Colonic mucosa (tissue), 4 donors: ENCODE measurements around the gene PURB. TPM values are rescaled to one million over a fixed set of nuclear protein-coding genes. Genes with fewer than 3 reads are reported as not detected.
A peak's percentile ranks its signal among the peaks of the same experiment; 100 is the strongest.
"Not testable (repeated sequence)": the region's sequence is repeated elsewhere in the genome, so short reads cannot be mapped to it uniquely, and the experiment has no call there.

Experiments
- DNase-seq: peaks from one replicate; pipeline ENCODE4 v3.0.0-alpha.2; 2020
- H3K27ac ChIP-seq: fragments of 200-600 bp; one replicate; pipeline ENCODE4 v1.8.0; 2021
- H3K27me3 ChIP-seq: fragments of 200-600 bp; one replicate; pipeline ENCODE4 v1.8.0; 2021
- H3K36me3 ChIP-seq: fragments of 200-600 bp; one replicate; pipeline ENCODE4 v1.8.0; 2021
- H3K4me1 ChIP-seq: fragments of 200-600 bp; one replicate; pipeline ENCODE4 v1.8.0; 2021; ENCODE audit warnings: mild to moderate bottlenecking
- H3K4me3 ChIP-seq: fragments of 200-600 bp; one replicate; pipeline ENCODE4 v1.8.0; 2021
- H3K9ac ChIP-seq, 2 donors: one replicate each; pipeline ENCODE4 v1.7.0; 2013; ENCODE audit warnings: control low read depth in 2 of 2, low read depth in 2 of 2, low read length in 2 of 2
- H3K9me3 ChIP-seq: fragments of 200-600 bp; one replicate; pipeline ENCODE4 v1.8.0; 2021
- intact Hi-C: fragments of 100-400 bp; cut with DNase I; formaldehyde crosslinking; loops from one replicate; pipeline ENCODE4 v1.14.1; 2022
- total RNA-seq, 2 donors: library from RNA; stranded (reverse); fragmentation: NEBNext Ultra II Directional in 1 of 2; extraction: Animal tissue kit (Norgen Biotek cat#: 25700) in 1 of 2; gene quantifications; one replicate each; pipeline ENCODE4 v1.2.1, GENCODE V29; 2021
- TF ChIP-seq, protein P1 (sequence below): fragments of 200-600 bp; IDR thresholded peaks from one replicate; pipeline ENCODE4 v1.8.0; 2022; ENCODE audit warnings: antibody characterized with exemption, mild to moderate bottlenecking
- donor health status: healthy.
- donor health status: DM: no; HTN: no; CAD: no.
- donor health status: DM: no; HTN: no; CAD: no.

The PURB gene
- 10 to 100 TPM; 18.8 to 19.8 TPM for total RNA-seq

DNA sequence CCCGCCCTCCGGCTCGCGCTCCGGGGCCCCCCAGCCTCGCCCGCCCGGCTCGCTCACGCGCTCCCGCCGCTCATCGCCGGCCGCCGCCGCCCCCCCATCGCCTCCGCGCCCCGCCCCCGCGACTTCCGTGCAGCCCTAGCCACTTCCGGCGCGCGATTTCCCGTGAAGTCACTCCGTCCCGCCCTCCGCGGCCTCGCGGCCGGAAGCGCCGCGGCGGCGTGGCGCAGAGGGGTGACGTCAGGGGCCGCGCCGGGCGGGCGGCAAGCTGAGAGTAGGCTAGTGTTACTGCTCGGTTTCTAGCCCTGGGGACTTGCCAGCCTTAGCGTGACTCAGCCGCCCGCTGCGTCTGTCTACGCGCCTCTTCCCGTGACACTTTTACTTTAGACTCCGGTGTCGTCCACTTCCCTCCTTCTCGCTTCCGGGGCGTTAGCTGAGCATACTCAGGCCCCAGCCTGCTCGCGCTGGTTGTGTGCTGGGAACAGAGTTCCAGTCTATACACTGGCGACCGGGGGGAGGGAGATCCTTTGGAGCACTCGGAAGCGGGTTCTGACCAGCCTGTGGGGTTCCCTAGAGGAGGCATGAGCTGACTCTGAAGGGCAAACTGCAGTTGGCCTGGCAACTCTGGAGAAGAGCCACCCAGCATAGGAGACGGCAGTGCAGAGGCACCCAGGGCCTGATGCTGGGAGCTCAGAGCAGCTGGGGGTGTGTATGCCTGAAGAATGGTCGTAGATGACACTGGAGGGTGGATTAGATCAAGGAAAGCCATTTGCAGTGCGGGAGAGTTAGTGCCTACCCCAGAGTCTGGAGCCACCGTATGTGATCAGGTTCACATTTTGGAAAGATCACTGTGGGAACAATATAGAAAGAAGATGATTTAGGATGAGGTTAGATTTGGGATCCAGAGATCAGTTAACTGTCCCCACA is at the start of gene PURB:
Gene PURB, minus strand, starts transcription at position 137 of the 924 bp plus-strand sequence. CDS start 182 bp downstream, outside the sequence.
- Histone ChIP-seq H3K9ac (peak within 1 kb of the TSS; percentile 96 to 100), H3K9me3 (no peaks in the 10 kb centered on the region), H3K4me3 (peak within 1 kb of the TSS; percentile 64), H3K27me3 (no peaks in the 10 kb centered on the region), H3K36me3 (no peaks in the 10 kb centered on the region), H3K27ac (peak within 1 kb of the TSS; percentile 100), H3K4me1 (peaks cover 20% of the 10 kb centered on the region)
- intact Hi-C loops = no loop called here
- TF ChIP-seq, protein P1, sequence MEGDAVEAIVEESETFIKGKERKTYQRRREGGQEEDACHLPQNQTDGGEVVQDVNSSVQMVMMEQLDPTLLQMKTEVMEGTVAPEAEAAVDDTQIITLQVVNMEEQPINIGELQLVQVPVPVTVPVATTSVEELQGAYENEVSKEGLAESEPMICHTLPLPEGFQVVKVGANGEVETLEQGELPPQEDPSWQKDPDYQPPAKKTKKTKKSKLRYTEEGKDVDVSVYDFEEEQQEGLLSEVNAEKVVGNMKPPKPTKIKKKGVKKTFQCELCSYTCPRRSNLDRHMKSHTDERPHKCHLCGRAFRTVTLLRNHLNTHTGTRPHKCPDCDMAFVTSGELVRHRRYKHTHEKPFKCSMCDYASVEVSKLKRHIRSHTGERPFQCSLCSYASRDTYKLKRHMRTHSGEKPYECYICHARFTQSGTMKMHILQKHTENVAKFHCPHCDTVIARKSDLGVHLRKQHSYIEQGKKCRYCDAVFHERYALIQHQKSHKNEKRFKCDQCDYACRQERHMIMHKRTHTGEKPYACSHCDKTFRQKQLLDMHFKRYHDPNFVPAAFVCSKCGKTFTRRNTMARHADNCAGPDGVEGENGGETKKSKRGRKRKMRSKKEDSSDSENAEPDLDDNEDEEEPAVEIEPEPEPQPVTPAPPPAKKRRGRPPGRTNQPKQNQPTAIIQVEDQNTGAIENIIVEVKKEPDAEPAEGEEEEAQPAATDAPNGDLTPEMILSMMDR = no peak
- peak; percentile 94 for DNase-seq

DNA sequence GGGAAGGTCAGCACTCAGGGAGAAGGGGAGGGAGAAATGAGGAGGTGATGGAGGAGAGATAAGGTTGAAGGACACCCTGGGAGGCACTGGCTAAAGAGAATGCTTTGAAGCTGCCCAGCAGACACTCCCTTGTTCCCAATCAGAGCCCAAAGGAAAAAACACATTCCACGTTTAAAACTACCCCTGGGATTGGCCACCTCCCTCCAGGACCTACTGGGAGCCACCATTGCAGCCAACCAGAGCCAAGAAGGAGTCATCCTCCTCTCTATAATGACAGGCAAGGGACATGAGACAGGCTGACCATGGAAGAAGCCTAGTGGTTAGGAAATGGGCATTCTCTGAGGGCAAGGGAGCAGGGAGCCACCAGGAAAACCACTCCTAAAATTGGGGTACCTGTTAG is 49.7 kb upstream of the PURB start:
- DNase-seq = no peak
- TF ChIP-seq, protein P1 = no peak
- Histone ChIP-seq H3K4me1 (no peaks in the 10 kb centered on the region), H3K27ac (no peak overlapping the region), H3K27me3 (no peaks in the 10 kb centered on the region), H3K9me3 (no peaks in the 10 kb centered on the region), H3K9ac (no peak overlapping the region), H3K4me3 (no peak overlapping the region), H3K36me3 (no peaks in the 10 kb centered on the region)
- intact Hi-C loops = no loop called here

DNA sequence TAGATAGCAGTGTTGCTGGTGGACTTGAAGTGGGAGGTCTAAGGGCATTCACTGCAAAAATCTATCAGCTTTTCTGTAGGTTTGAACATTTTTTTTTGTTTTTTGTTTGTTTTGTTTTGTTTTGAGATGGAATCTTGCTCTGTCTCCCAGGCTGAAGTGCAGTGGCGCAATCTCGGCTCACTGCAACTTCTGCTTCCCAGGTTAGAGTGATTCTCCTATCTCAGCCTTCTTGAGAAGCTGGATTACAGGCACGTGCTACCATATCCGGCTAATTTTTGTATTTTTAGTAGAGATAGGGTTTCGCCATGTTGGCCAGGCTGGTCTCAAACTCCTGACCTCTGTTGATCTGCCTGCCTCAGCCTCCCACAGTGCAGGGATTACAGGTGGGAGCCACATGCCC is 49.2 kb upstream of the PURB start:
- H3K27ac ChIP-seq, intact Hi-C loops, H3K36me3 ChIP-seq, H3K9ac ChIP-seq, H3K27me3 ChIP-seq, H3K4me1 ChIP-seq, H3K4me3 ChIP-seq, DNase-seq, H3K9me3 ChIP-seq: not testable (repeated sequence)

DNA sequence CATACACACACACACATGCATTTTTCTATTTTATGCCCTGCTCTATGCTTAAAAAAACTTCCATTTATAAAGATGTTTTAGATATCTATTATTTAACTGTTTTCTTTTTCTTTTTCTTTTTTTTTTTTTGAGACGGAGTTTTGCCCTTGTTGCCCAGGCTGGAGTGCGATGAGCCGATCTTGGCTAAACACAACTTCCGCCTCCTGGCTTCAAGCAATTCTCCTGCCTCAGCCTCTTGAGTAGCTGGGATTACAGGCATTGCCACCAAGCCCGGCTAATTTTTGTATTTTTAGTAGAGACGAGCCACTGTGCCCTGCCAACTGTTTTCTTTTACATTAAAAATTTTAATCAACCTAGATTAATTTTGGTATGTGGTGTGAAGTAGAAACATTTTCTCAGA is 45.6 kb upstream of the PURB start:
- no peaks in the 10 kb centered on the region for H3K27me3 ChIP-seq
- DNase-seq = no peak
- intact Hi-C loops = no loop called here

DNA sequence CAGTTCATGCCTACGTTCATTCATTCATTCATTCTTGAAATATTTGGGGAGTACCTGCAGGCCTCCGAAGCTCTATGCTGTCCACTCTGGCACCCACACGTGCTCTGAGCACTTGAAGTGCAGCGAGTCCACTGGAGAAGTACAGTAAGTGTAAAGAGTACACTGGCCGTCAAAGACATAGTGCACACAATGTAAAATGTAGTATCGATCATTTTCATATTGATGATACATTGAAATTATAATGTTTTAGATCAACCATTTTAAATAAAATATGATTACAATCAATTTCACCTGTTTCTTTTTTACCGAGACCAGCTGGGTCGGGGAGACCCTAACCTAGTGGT is 37.0 kb upstream of the PURB start:
- Histone ChIP-seq H3K36me3 (no peaks in the 10 kb centered on the region), H3K9me3 (no peaks in the 10 kb centered on the region), H3K4me1 (no peaks in the 10 kb centered on the region), H3K27ac (no peak overlapping the region), H3K9ac (no peak overlapping the region), H3K4me3 (no peak overlapping the region), H3K27me3 (no peaks in the 10 kb centered on the region)
- TF ChIP-seq, protein P1 = peak; percentile 17
- no peak for DNase-seq
- intact Hi-C loops = loop anchor here (5.0 kb wide), 1 partner anchor 335 kb away; no protein-coding TSS in a partner anchor

More for the DNA sequence above, 45.6 kb upstream of the PURB start:
- TF ChIP-seq, protein P1 = no peak
- Histone ChIP-seq H3K4me1 (no peaks in the 10 kb centered on the region), H3K36me3 (no peaks in the 10 kb centered on the region), H3K9ac (no peak overlapping the region), H3K27ac (no peak overlapping the region), H3K4me3 (no peak overlapping the region), H3K9me3 (no peaks in the 10 kb centered on the region)
